GM18505 (cell line): ENCODE measurements around the gene USP40.

Experiments used
- ATAC-seq: cut with Tn5 transposase; IDR thresholded peaks from one replicate; pipeline ENCODE4 v1.9.1; 2021; ENCODE audit not compliant: unreplicated experiment
- POLR2A ChIP-seq: IDR thresholded peaks from 4 replicates; pipeline ENCODE4 v1.6.1; 2011; ENCODE audit warnings: borderline replicate concordance; ENCODE audit not compliant: insufficient read depth, insufficient read length; ENCODE audit errors: extremely low read depth

USP40 gene

GRCh38 chr2:233501198-233502076 is 65.1 kb downstream of the USP40 start:
- no peak for TF ChIP-seq POLR2A
- ATAC-seq, result no peak

DNA sequence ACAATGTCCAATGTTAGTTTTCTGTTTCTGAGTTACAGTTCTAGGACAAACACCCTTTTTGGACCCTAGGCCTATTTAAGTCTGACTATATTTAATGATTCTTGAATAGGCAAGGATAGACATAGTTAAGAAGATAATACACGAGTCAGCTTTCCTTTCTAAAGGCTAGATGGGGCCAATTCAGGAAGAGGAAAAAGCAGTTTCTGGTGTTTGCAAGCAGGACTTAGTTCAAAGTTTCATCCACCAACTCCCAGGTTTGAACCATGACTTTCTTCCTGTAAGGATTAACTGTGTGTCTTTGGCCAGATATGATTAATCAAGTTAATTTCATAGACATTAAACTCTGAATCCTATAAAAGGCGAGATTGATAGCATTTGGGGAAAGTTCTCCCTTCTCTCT is 66.7 kb downstream of the USP40 start:
- no peak for TF ChIP-seq POLR2A
- no peak for ATAC-seq

DNA sequence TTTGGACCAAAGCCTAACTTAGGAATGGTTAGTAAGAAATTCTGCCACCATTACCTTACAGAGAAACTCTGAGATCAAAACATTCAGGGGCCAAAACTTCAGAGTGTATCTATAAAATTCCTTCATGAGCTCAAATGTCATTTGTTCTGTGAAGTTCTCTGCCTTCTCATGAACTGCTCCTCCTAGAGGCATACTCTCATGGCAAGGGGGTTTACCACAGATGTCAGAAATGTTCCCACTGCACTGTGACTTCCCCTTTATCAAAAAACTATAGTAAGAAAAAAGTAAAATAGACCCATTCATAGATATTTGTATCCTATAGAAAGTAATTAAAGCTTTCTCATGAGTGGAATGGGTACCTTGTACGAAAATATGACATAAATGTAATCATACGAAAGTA is 68.5 kb downstream of the USP40 start:
- ATAC-seq, result no peak
- no peak for TF ChIP-seq POLR2A

DNA sequence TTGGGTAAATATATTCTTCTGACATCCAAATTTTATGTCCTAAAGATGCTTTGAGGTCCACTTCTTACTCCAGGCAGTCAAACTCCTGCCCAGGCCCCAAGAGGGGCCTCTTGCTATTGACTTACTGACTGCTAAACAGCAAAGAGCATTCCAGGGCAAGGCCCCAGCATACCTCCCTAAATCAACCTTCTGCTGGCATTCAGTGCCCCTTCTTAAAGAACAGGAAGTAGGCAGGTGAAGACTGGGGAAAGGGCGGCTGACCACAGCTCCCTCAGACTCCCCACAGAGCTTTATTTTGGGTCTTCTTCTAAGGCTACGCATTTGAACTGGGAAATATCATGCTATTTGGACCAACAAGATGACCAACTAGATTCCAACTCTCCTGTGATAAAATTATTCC is 68.9 kb downstream of the USP40 start:
- TF ChIP-seq POLR2A, result no peak
- ATAC-seq, result no peak

DNA sequence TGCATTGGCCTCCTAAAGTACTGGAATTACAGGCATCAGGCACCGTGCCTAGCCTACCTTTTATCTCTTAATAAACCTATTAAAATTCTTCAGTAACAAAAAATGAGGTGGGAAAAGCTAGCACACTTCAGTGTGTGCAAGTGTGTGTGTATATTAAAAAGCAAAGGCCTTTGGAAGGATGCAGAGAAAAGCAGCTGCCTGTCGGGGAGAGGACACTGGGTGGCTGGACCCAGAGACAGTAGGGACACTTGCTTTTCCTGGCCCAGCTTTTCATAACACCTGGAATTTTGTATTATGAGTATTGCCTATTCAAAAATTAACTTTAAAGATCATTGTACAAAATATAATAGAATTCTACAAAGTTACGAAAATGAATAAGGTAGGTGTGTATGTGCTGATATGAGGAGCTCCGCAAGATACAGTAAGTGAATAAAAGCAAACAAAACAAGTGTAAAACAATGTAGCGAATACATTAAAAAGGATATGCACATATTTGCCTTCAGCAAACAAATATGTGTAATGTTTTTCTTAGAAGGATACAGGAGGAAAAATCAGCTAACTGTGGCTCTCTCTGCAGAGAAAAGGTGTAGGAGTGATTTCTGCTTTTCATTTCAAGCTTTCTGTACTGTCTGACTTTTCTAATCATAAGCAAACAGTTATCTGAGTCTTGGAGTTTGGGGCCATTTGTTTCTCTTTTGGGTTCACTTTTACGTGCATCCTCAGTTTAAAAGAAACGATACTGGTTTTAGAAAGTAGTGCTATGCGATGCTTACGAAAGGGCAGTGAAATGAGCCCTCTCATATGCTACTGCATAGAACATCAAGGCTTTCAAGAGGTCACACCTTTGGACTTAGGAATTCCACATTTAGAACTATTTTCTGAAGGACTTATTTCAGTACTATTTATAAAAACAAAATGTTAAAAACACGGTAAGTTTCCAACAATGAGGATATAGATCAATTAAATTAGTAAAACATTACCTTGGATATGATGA is 70.8 kb downstream of the USP40 start:
- ATAC-seq, result no peak
- no peak for TF ChIP-seq POLR2A

DNA sequence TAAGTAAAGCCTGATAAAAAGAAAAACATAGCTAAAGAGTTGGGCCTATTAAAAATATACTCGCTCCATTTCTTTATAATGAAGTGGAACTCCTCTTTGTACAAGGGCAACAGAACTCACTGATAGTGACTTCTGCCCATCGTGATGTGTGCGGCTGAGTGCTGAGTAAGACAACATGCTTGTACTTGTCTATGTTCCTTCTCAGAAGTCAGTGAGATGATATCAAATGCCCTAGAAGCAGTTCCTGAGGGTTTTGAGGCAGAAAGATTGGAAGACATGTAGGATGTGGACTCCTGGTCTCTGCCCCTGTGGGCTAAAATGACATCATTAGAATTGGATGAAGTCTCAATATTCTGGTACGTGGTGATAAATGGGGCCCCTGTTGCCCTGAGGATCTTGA is 73.8 kb downstream of the USP40 start:
- ATAC-seq, result no peak
- TF ChIP-seq POLR2A, result no peak

DNA sequence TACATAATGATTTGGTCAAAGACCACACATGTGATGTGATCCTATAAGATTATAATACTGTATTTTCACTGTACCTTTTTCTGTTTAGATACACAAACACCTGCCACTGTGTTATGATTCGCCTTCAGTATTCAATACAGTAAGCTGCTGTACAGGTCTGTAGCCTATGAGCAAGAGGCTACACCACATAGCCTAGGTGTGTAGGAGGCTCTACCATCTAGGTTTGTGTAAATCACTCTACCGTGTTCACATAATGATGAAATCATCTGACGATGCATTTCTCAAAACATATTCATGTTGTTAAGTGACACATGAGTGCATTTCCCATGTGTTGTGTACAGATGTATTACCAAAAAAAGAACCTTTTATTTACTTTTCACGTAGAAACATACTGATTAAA is 74.5 kb downstream of the USP40 start:
- TF ChIP-seq POLR2A, result no peak
- no peak for ATAC-seq

- no peak for TF ChIP-seq POLR2A
- no peak for ATAC-seq
These were observed 75.3 kb downstream of the USP40 start for GRCh38 chr2:233491326-233491725.

GRCh38 chr2:233490831-233491230 is 75.8 kb downstream of the USP40 start:
- ATAC-seq, result no peak
- no peak for TF ChIP-seq POLR2A

DNA sequence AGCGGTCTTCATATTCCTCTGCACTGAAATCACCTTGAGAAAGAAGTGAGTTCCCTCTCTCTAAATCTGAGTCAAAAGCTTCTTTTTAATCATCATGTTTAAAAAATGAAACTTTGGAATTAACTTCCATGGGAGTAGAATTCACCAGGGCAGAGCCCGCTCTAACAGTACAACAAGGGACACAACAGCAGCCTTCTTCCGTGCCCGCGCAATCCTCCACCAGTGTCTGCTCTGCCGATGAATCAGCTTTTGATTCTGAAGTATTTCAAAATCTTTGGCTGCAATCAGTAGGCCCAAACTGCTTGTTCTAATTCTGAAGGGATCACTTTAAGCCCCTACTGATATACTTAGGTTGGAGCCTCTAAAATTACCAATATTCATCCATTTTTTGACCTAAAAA is 76.9 kb downstream of the USP40 start:
- no peak for ATAC-seq
- no peak for TF ChIP-seq POLR2A

DNA sequence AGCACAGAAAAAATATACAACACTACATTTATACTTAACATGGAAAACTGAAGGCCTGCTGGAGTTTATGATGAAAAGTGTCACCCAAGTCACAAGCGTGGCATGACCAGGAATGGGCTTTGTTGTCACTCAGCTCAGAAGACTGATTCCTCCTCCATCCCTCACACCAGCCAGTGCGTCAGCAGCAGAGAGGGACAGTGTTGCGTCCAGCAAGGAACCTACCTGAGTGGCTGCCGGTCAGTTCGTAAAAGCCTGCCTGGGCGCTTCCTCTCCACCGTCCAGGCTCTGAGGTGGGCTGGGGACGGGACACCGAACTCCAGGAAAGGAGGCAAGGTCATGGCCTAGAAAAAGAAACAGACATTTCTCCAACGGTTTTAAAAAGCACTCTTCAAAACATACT is 77.4 kb downstream of the USP40 start:
- no peak for TF ChIP-seq POLR2A
- ATAC-seq, result no peak

GRCh38 chr2:233487748-233488345 is 78.7 kb downstream of the USP40 start:
- no peak for ATAC-seq
- TF ChIP-seq POLR2A, result no peak

DNA sequence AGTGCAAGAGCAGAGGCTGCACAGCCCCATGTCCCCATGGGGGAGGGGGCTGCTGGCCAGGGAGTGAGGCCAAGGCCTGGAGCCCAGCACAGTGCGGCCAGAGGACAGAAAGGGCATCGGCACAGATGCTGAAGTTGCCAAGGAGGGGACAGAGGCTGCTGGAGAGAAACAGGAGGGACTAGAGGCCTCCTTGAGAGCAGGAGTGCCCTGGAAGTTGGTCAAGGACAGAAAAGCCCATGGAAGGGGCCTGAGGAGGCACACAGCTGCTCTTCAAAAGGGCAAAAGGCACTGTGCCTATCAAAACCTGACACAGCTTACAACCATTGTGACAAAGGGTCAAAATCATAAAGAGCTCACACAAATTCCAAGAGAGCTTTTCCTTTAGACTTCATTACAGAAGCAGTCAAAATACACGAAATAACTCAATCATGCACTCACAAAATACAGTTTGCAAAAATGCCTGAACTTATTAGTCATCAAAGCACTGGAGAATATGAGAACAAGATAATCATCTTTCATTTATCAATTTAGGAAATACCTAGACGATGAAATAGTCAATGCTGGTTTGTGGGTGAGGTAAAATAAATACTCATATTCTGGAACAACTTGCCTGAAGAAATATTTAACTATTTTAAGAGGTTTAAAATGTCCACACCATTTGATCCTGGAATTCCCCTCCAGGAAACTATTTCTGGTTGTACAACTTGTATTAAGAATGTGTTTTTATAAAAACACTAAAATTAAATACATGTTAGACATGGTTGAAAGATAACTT is 79.6 kb downstream of the USP40 start:
- no peak for TF ChIP-seq POLR2A
- no peak for ATAC-seq

DNA sequence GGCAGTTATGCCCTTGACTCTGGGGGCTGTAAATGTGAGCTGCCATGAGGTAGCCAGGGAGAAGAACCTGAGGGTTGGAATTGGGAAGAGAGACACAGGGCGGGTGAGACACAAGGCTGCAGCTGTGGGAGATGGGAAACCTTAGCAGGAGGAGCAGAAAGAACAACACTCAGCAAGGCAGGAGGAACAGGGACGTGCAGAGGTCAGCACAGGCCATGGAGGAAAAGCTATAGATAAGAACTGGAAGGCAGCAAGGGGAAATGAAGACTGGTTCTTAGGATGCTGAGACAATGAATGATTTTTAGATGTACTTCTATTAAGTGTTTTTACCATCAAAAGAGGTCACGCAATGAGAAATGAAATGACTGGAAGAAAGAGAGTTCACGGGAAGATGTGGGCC is 80.2 kb downstream of the USP40 start:
- no peak for ATAC-seq
- no peak for TF ChIP-seq POLR2A
